ENCODE data around the gene RYK.

Gene RYK

GRCh38 chr3:134250717-134251220 lies at the start of gene RYK:
RYK (minus strand) TSS chr3:134250859; CDS start chr3:134250654, 205 bp downstream.
- H3K9me3 ChIP-seq, result no peaks in the 10 kb centered on the region
- peak within 1 kb of the TSS; percentile 72 to 82 for H3K4me3 ChIP-seq (ENCODE audit: low read depth in 1 of 2, low read length in 1 of 2)
- H3K36me3 ChIP-seq, result no peaks in the 10 kb centered on the region

GRCh38 chr3:134299888-134300206 lies 49.2 kb upstream of the RYK start:
- H3K4me3 ChIP-seq (ENCODE audit: low read depth in 1 of 2, low read length in 1 of 2), result no peak overlapping the region
- H3K27me3 ChIP-seq, result peaks cover 33% of the 10 kb centered on the region
- TF ChIP-seq, protein P1, sequence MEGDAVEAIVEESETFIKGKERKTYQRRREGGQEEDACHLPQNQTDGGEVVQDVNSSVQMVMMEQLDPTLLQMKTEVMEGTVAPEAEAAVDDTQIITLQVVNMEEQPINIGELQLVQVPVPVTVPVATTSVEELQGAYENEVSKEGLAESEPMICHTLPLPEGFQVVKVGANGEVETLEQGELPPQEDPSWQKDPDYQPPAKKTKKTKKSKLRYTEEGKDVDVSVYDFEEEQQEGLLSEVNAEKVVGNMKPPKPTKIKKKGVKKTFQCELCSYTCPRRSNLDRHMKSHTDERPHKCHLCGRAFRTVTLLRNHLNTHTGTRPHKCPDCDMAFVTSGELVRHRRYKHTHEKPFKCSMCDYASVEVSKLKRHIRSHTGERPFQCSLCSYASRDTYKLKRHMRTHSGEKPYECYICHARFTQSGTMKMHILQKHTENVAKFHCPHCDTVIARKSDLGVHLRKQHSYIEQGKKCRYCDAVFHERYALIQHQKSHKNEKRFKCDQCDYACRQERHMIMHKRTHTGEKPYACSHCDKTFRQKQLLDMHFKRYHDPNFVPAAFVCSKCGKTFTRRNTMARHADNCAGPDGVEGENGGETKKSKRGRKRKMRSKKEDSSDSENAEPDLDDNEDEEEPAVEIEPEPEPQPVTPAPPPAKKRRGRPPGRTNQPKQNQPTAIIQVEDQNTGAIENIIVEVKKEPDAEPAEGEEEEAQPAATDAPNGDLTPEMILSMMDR (IDR thresholded peaks at IDR 0.05), result no peak

More at GRCh38 chr3:134250717-134251220, at the start of gene RYK:
- TF ChIP-seq, protein P1 (IDR thresholded peaks at IDR 0.05), result no peak
- Histone ChIP-seq H3K4me1 (ENCODE audit: control insufficient read depth in 1 of 2, insufficient read depth in 1 of 2, low read depth in 1 of 2, low read length in 1 of 2) (peaks cover 10 to 11% of the 10 kb centered on the region in 2 experiments), H3K27me3 (no peaks in the 10 kb centered on the region), H3K27ac (peak within 1 kb of the TSS; percentile 79)

DNA sequence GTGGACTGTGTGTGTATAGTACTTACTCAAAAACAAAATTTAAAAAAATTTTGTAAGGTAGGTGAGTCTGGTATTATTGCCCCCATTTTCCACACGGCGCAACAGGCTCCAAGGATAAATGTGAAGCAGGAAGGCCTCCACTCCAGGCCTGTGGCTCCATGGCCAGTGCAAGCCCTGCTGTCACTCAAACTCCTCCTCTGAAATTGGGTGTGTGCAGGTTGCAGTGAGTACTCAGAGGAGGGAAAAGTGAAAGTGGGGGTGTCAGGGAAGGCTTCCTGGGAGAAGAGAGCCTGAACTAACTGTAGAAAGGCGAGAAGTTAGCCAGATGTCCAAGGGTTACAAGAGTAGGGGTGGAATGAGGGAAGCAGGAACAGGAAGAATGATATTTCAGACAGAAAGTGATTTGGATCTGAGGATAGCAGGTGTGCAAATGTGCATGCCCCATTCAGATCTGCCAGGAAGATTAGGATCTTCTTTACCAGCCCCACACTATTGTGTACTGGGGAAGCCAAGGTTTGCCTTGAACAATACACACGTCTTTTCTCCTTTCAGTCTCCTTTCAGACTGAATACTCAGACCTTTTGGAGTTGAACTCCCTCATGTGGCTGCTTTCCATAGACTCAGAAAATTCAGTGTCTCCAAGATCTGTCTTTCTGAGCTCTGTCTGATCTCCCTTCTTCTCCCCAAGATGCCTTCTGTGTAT lies 48.7 kb upstream of the RYK start:
- Histone ChIP-seq H3K4me3 (ENCODE audit: low read depth in 1 of 2, low read length in 1 of 2) (no peak overlapping the region), H3K27ac (no peak overlapping the region), H3K4me1 (ENCODE audit: control insufficient read depth in 1 of 2, insufficient read depth in 1 of 2, low read depth in 1 of 2, low read length in 1 of 2) (no peaks in the 10 kb centered on the region), H3K27me3 (peaks cover 33% of the 10 kb centered on the region), H3K9me3 (no peaks in the 10 kb centered on the region), H3K36me3 (no peaks in the 10 kb centered on the region)
- TF ChIP-seq, protein P1 (IDR thresholded peaks at IDR 0.05), result no peak

More at GRCh38 chr3:134299888-134300206, 49.2 kb upstream of the RYK start:
- H3K9me3 ChIP-seq, result no peaks in the 10 kb centered on the region
- no peak overlapping the region for H3K27ac ChIP-seq
- H3K4me1 ChIP-seq (ENCODE audit: control insufficient read depth in 1 of 2, insufficient read depth in 1 of 2, low read depth in 1 of 2, low read length in 1 of 2), result no peaks in the 10 kb centered on the region
- no peaks in the 10 kb centered on the region for H3K36me3 ChIP-seq

- H3K4me3 ChIP-seq (ENCODE audit: low read depth in 1 of 2, low read length in 1 of 2), result no peak overlapping the region
- H3K9me3 ChIP-seq, result no peaks in the 10 kb centered on the region
- no peaks in the 10 kb centered on the region for H3K4me1 ChIP-seq (ENCODE audit: control insufficient read depth in 1 of 2, insufficient read depth in 1 of 2, low read depth in 1 of 2, low read length in 1 of 2)
- H3K27me3 ChIP-seq, result peaks cover 26% of the 10 kb centered on the region
- TF ChIP-seq, protein P1 (IDR thresholded peaks at IDR 0.05), result no peak
- no peak overlapping the region for H3K27ac ChIP-seq
- no peaks in the 10 kb centered on the region for H3K36me3 ChIP-seq
Measured at GRCh38 chr3:134298249-134298648, 47.6 kb upstream of the RYK start.

DNA sequence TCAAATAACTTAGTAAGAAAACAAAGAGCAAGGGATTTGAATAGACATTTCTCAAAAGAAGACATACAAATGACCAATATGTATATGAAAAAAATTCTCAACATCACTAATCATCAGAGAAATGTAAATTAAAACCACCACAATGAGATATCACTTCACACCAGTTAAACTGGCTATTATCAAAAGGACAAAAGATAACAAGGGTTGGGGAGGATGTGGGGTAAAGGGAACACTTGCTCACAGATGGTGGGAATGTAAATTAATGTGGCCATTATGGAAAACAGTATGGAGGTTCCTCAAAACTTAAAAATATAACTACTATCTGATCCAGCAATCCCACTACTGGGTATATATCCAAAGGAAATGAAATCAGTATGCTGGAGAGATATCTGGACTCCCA lies 46.0 kb upstream of the RYK start:
- no peaks in the 10 kb centered on the region for H3K9me3 ChIP-seq
- no peak overlapping the region for H3K4me3 ChIP-seq (ENCODE audit: low read depth in 1 of 2, low read length in 1 of 2)
- no peak overlapping the region for H3K27ac ChIP-seq
- peaks cover 26% of the 10 kb centered on the region for H3K27me3 ChIP-seq
- TF ChIP-seq, protein P1 (IDR thresholded peaks at IDR 0.05), result no peak
- H3K4me1 ChIP-seq (ENCODE audit: control insufficient read depth in 1 of 2, insufficient read depth in 1 of 2, low read depth in 1 of 2, low read length in 1 of 2), result no peaks in the 10 kb centered on the region
- no peaks in the 10 kb centered on the region for H3K36me3 ChIP-seq

All from neutrophil (primary cell).